Ammon's horn (tissue), 1 donor: ENCODE data around the gene PRKAR1B.

ENCODE experiments used
- DNase-seq: peaks from one replicate; pipeline ENCODE4 v3.0.0-alpha.2; 2016; ENCODE audit warnings: low spot score

PRKAR1B gene

GRCh38 chr7:507623-508300 lies 219.3 kb downstream of the PRKAR1B start:
- no peak for DNase-seq

- DNase-seq = no peak
Measured at GRCh38 chr7:506921-507622, 220.0 kb downstream of the PRKAR1B start.

- no peak for DNase-seq
Measured at GRCh38 chr7:506391-506831, 220.7 kb downstream of the PRKAR1B start.

- no peak for DNase-seq
Measured at GRCh38 chr7:505171-505570, 221.9 kb downstream of the PRKAR1B start.

- DNase-seq = no peak
Measured at GRCh38 chr7:504221-505111, 222.6 kb downstream of the PRKAR1B start.

GRCh38 chr7:503575-504111 lies 223.4 kb downstream of the PRKAR1B start:
- DNase-seq = no peak

GRCh38 chr7:502296-502695 lies 224.8 kb downstream of the PRKAR1B start:
- no peak for DNase-seq

GRCh38 chr7:501526-501925 lies 225.6 kb downstream of the PRKAR1B start:
- no peak for DNase-seq

GRCh38 chr7:500521-501420 lies 226.3 kb downstream of the PRKAR1B start:
- no peak for DNase-seq

GRCh38 chr7:499853-500485 lies 227.1 kb downstream of the PRKAR1B start:
- DNase-seq = no peak
